SK-N-SH (cell line): ENCODE results near the gene ALDH16A1.

ENCODE experiments used
- EZH2phosphoT487 ChIP-seq: fragments of 200-600 bp; sonication (generic); IDR thresholded peaks from 2 replicates; pipeline ENCODE4 v1.6.1; 2017; ENCODE audit warnings: low read depth, mixed run types, mild to moderate bottlenecking, antibody characterized with exemption, moderate library complexity, borderline replicate concordance
- USF1 ChIP-seq: IDR thresholded peaks from 2 replicates; pipeline ENCODE4 v1.4.0; 2012; ENCODE audit warnings: low read depth, borderline replicate concordance
- TF ChIP-seq, protein P1 (sequence below): fragments of 200-600 bp; sonication (generic); IDR thresholded peaks from 2 replicates; pipeline ENCODE4 v1.6.1; 2017; ENCODE audit warnings: antibody characterized with exemption, mild to moderate bottlenecking, moderate library complexity

GRCh38 chr19:49441960-49442350 is 11.1 kb upstream of the ALDH16A1 start:
- TF ChIP-seq EZH2phosphoT487 (no peak), USF1 (no peak)
- TF ChIP-seq, protein P1, sequence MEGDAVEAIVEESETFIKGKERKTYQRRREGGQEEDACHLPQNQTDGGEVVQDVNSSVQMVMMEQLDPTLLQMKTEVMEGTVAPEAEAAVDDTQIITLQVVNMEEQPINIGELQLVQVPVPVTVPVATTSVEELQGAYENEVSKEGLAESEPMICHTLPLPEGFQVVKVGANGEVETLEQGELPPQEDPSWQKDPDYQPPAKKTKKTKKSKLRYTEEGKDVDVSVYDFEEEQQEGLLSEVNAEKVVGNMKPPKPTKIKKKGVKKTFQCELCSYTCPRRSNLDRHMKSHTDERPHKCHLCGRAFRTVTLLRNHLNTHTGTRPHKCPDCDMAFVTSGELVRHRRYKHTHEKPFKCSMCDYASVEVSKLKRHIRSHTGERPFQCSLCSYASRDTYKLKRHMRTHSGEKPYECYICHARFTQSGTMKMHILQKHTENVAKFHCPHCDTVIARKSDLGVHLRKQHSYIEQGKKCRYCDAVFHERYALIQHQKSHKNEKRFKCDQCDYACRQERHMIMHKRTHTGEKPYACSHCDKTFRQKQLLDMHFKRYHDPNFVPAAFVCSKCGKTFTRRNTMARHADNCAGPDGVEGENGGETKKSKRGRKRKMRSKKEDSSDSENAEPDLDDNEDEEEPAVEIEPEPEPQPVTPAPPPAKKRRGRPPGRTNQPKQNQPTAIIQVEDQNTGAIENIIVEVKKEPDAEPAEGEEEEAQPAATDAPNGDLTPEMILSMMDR: no peak
